ENCODE data around the gene IL17RD. TPM values are rescaled to one million over a fixed set of nuclear protein-coding genes. Genes with fewer than 3 reads are reported as not detected.

Gene IL17RD
- total and polyA plus RNA-seq, 2 of the 13 experiments (the other 11 are each of a cell fraction or from before 2014, with no cell fraction given): 0.28 to 0.31 TPM

DNA sequence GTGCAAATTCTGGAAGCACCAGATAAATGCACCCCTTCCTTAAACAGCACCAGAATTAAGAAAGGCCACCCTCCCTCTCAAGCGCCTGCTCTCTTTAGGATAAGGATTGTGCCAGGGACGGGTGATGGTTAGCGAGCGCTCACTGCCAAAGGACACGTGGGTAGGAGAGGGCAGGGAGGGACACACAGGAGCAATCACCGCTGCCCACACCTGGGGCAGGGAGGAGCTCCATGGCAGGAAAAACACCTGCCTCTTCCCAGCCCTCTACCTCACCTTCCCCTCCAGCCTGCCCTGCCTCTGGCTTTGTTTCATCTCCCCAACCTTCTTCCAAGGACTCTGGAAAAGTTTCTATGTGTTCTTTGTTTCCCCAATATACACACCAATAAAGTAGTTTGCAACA is 112.0 kb downstream of the IL17RD start:
- intact Hi-C loops (cut with micrococcal nuclease; ENCODE audit: unreplicated experiment): no loop called here

More for the DNA sequence above, 112.0 kb downstream of the IL17RD start:
- no peak overlapping the region for H3K4me3 ChIP-seq (replicated peaks in 1 of 3; ENCODE audit: insufficient read depth in 1 of 3, low read depth in 2 of 3, low read length in 3 of 3)
- H3K79me2 ChIP-seq (ENCODE audit: insufficient read depth, low read length): no peaks in the 10 kb centered on the region
- H3K4me1 ChIP-seq (ENCODE audit: insufficient read depth, low read length): peaks cover 1% of the 10 kb centered on the region
- no peak overlapping the region for H3K9ac ChIP-seq (ENCODE audit: insufficient read depth, low read depth, low read length)
- ChIA-PET CTCF (ENCODE audit: low intra/inter-chr PET ratio, low total read pairs) (no interaction called here), POLR2A (no interaction called here)
- in situ Hi-C loops (cut with HindIII; ENCODE audit: extremely low pct_ligation_motif_present, low pct_unique_long_range_greater_than_20kb): no loop called here
- no peaks in the 10 kb centered on the region for H3K9me3 ChIP-seq (ENCODE audit: low read length)
- DNase-seq (ENCODE audit: low spot score): no peak
- H4K20me1 ChIP-seq (ENCODE audit: insufficient read depth, low read length): no peaks in the 10 kb centered on the region
- TF ChIP-seq ZNF670 (CRISPR knock-in tag; IDR thresholded peaks at IDR 0.05; ENCODE audit: borderline replicate concordance) (no peak), IRF2 (CRISPR knock-in tag; IDR thresholded peaks at IDR 0.05) (no peak), ZFP90 (CRISPR knock-in tag; IDR thresholded peaks at IDR 0.05; ENCODE audit: borderline replicate concordance) (no peak), HNF4A (CRISPR knock-in tag; IDR thresholded peaks at IDR 0.05) (no peak), IKZF1 (IDR thresholded peaks at IDR 0.05) (no peak), ZBTB7A (CRISPR knock-in tag; IDR thresholded peaks at IDR 0.05) (no peak), ZNF720 (CRISPR knock-in tag; IDR thresholded peaks at IDR 0.05) (no peak), KDM5A (IDR thresholded peaks at IDR 0.05; ENCODE audit: borderline replicate concordance, low read length) (no peak), ZNF598 (CRISPR knock-in tag; IDR thresholded peaks at IDR 0.05; ENCODE audit: borderline replicate concordance) (no peak), ARID3A (IDR thresholded peaks at IDR 0.05; ENCODE audit: low read depth, low read length) (no peak), ZMYM4 (CRISPR knock-in tag; IDR thresholded peaks at IDR 0.05) (no peak)
- TF ChIP-seq, protein P1, sequence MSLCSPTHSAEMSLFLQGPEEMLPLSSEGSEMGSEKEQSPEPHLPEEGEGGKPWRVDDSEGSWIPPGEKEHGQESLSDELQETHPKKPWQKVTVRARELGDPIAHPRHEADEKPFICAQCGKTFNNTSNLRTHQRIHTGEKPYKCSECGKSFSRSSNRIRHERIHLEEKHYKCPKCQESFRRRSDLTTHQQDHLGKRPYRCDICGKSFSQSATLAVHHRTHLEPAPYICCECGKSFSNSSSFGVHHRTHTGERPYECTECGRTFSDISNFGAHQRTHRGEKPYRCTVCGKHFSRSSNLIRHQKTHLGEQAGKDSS (CRISPR knock-in tag; IDR thresholded peaks at IDR 0.05; ENCODE audit: borderline replicate concordance, low read depth): no peak
- TF ChIP-seq, protein P2, sequence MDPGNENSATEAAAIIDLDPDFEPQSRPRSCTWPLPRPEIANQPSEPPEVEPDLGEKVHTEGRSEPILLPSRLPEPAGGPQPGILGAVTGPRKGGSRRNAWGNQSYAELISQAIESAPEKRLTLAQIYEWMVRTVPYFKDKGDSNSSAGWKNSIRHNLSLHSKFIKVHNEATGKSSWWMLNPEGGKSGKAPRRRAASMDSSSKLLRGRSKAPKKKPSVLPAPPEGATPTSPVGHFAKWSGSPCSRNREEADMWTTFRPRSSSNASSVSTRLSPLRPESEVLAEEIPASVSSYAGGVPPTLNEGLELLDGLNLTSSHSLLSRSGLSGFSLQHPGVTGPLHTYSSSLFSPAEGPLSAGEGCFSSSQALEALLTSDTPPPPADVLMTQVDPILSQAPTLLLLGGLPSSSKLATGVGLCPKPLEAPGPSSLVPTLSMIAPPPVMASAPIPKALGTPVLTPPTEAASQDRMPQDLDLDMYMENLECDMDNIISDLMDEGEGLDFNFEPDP (CRISPR knock-in tag; conservative IDR thresholded peaks at IDR 0.05): no peak
- ATAC-seq: no peak
- WGBS (ENCODE audit: low lambda C conversion rate): 100% methylated on average over 5 of the region's 6 CpGs
- no TSS peak for BruUV-seq (replicated peaks)
- H3K4me2 ChIP-seq (ENCODE audit: low read depth, low read length): no peak overlapping the region
- no peak overlapping the region for H2AFZ ChIP-seq (ENCODE audit: low read length)
- FAIRE-seq: no peak
- H3K36me3 ChIP-seq (replicated peaks in 1 of 2; ENCODE audit: control insufficient read depth in 1 of 2, insufficient read depth in 2 of 2, low read length in 2 of 2): no peaks in the 10 kb centered on the region
- no peaks in the 10 kb centered on the region for H3K27me3 ChIP-seq (ENCODE audit: control insufficient read depth in 1 of 2, insufficient read depth in 2 of 2, low read length in 2 of 2)
- no peak overlapping the region for H3K27ac ChIP-seq (ENCODE audit: extremely low read length, insufficient read depth, low read length)

Measured in HepG2 (cell line).